CD14-positive monocyte (primary cell): ENCODE data around the gene TACC2. TPM values are rescaled to one million over a fixed set of nuclear protein-coding genes. Genes with fewer than 3 reads are reported as not detected.

Experiments used
- DNase-seq, 3 donors: peaks; one replicate each; pipeline ENCODE4 v3.0.0-alpha.2; 2011 to 2022
- H2AFZ ChIP-seq: 2 replicates; pipeline ENCODE4 v1.6.0; 2012; ENCODE audit warnings: mild to moderate bottlenecking, low read depth, low read length, inconsistent platforms; ENCODE audit not compliant: insufficient read depth, poor library complexity, severe bottlenecking
- H3K27ac ChIP-seq, 2 donors: 1 replicate in 1 of 2; 2 replicates in 1 of 2; pipeline ENCODE4 v1.5.1; 2012 to 2013; ENCODE audit warnings: low read length in 2 of 2, control low read depth in 1 of 2, inconsistent platforms in 1 of 2, low read depth in 1 of 2, mild to moderate bottlenecking in 1 of 2
- H3K27me3 ChIP-seq, 2 donors: one replicate each; pipeline versions ENCODE4 v1.6.0 to v1.6.1; 2011 to 2013; ENCODE audit warnings: low read length in 2 of 2; ENCODE audit not compliant: control insufficient read depth in 2 of 2, insufficient read depth in 2 of 2
- H3K36me3 ChIP-seq, 2 donors: replicated peaks in 1 of 2; 1 replicate in 1 of 2; 2 replicates in 1 of 2; pipeline versions ENCODE4 v1.5.1 to v1.6.1; 2012 to 2013; ENCODE audit warnings: low read length in 2 of 2, control low read depth in 1 of 2, inconsistent platforms in 1 of 2, mild to moderate bottlenecking in 1 of 2; ENCODE audit not compliant: insufficient read depth in 2 of 2, control insufficient read depth in 1 of 2
- H3K4me1 ChIP-seq, 2 donors: 1 replicate in 1 of 2; 2 replicates in 1 of 2; pipeline versions ENCODE4 v1.5.1 to v1.6.1; 2012 to 2013; ENCODE audit warnings: low read length in 2 of 2, control low read depth in 1 of 2, inconsistent platforms in 1 of 2, mild to moderate bottlenecking in 1 of 2, moderate library complexity in 1 of 2; ENCODE audit not compliant: insufficient read depth in 2 of 2, control insufficient read depth in 1 of 2
- H3K4me2 ChIP-seq: replicated peaks from 2 replicates; pipeline ENCODE3; 2012; ENCODE audit warnings: low read length, moderate library complexity, mild to moderate bottlenecking; ENCODE audit not compliant: poor library complexity, severe bottlenecking; ENCODE audit errors: extremely low read depth
- H3K4me3 ChIP-seq, 3 experiments: fragments of 200-600 bp in 1 of 3; sonication (generic) in 1 of 3; replicated peaks in 1 of 3; 1 replicate in 2 of 3; 2 replicates in 1 of 3; pipeline ENCODE4 v1.5.1; 2011 to 2013; ENCODE audit warnings: low read length in 3 of 3, mild to moderate bottlenecking in 3 of 3, control low read depth in 2 of 3, low read depth in 2 of 3, inconsistent platforms in 1 of 3, moderate library complexity in 1 of 3
- H3K79me2 ChIP-seq: 2 replicates; pipeline ENCODE4 v1.6.0; 2012; ENCODE audit warnings: mild to moderate bottlenecking, control low read depth, inconsistent platforms, low read length, moderate library complexity; ENCODE audit not compliant: insufficient read depth
- H3K9ac ChIP-seq: 2 replicates; pipeline ENCODE4 v1.6.0; 2017; ENCODE audit warnings: low read length, mild to moderate bottlenecking; ENCODE audit not compliant: insufficient read depth, poor library complexity, severe bottlenecking
- H3K9me3 ChIP-seq, 2 donors: replicated peaks in 1 of 2; 1 replicate in 1 of 2; 2 replicates in 1 of 2; pipeline versions ENCODE4 v1.5.1 to v1.6.1; 2012 to 2013; ENCODE audit warnings: low read length in 2 of 2, control low read depth in 1 of 2; ENCODE audit not compliant: control insufficient read depth in 1 of 2, insufficient read depth in 1 of 2
- H4K20me1 ChIP-seq: 2 replicates; pipeline ENCODE4 v1.6.0; 2012; ENCODE audit warnings: mild to moderate bottlenecking, low read length, control low read depth, moderate library complexity; ENCODE audit not compliant: insufficient read depth
- H3K27ac Mint-ChIP-seq, 7 donors: one replicate each; pipeline ENCODE4 v1.8.0; 2020; ENCODE audit warnings: mild to moderate bottlenecking in 7 of 7, mixed read lengths in 7 of 7, moderate library complexity in 6 of 7, inconsistent platforms in 2 of 7
- H3K27me3 Mint-ChIP-seq, 3 donors: one replicate each; pipeline ENCODE4 v1.8.0; 2021 to 2022; ENCODE audit warnings: low read depth in 3 of 3, mild to moderate bottlenecking in 3 of 3, mixed read lengths in 3 of 3, moderate library complexity in 3 of 3, inconsistent platforms in 1 of 3
- H3K36me3 Mint-ChIP-seq, 2 donors: one replicate each; pipeline ENCODE4 v1.8.0; 2020; ENCODE audit warnings: mixed read lengths in 2 of 2, inconsistent platforms in 1 of 2, mild to moderate bottlenecking in 1 of 2
- H3K4me1 Mint-ChIP-seq: one replicate; pipeline ENCODE4 v1.8.0; 2020; ENCODE audit warnings: mild to moderate bottlenecking, mixed read lengths
- H3K4me3 Mint-ChIP-seq, 2 donors: one replicate each; pipeline ENCODE4 v1.8.0; 2020; ENCODE audit warnings: mild to moderate bottlenecking in 2 of 2, mixed read lengths in 2 of 2, moderate library complexity in 1 of 2
- H3K9me3 Mint-ChIP-seq, 7 donors: one replicate each; pipeline ENCODE4 v1.8.0; 2020 to 2022; ENCODE audit warnings: mixed read lengths in 7 of 7, mild to moderate bottlenecking in 6 of 7, moderate library complexity in 6 of 7, inconsistent platforms in 2 of 7
- WGBS: methylation state at CpG from one replicate; pipeline ENCODE4 v1.1.5; 2013; ENCODE audit warnings: missing lambda C conversion rate; ENCODE audit not compliant: insufficient coverage; 5-methylcytosine and 5-hydroxymethylcytosine counted together
- intact Hi-C, 2 donors: fragments of 100-400 bp; cut with micrococcal nuclease; formaldehyde crosslinking; loops; one replicate each; pipeline versions ENCODE4 v1.15.0 to v1.15.1; 2023
- polyA plus RNA-seq, 3 donors: library from polyadenylated mRNA; depleted of rRNA in 1 of 3; unstranded in 2 of 3; stranded (reverse) in 1 of 3; fragments of 300-500 nt in 2 of 3; fragments of >200 nt in 1 of 3; fragmentation: Illumina TruSeq in 2 of 3; gene quantifications; 1 replicate in 2 of 3; 2 replicates in 1 of 3; pipeline ENCODE4 v1.2.3, GENCODE V29; 2012 to 2021
- TF ChIP-seq, protein P1 (sequence below): fragments of 200-600 bp; IDR thresholded peaks from one replicate; pipeline ENCODE4 v1.8.0; 2022; ENCODE audit warnings: antibody characterized with exemption, mild to moderate bottlenecking

TACC2 gene
- polyA plus RNA-seq, 3 donors = 0.03 TPM; not detected in 2

DNA sequence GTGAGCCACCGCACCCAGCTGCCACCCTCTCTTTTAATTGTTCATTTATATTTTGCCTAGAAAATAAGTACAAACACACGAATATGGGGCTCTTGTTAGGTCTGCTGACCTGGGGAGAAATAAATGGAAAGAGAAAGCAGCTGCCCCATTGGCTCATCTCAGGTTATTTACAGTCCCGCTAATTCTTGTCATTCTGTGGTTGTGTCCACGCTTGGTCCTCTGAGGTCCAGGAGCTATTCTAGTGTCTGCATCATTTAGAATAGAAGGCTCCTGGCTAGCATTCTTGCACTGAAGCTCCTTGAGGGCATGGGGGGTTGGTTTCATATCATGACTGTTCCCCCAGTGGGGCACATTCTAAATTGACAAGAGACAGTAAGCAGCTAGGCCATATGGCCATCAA, 128.5 kb downstream of the TACC2 start:
- TF ChIP-seq, protein P1, sequence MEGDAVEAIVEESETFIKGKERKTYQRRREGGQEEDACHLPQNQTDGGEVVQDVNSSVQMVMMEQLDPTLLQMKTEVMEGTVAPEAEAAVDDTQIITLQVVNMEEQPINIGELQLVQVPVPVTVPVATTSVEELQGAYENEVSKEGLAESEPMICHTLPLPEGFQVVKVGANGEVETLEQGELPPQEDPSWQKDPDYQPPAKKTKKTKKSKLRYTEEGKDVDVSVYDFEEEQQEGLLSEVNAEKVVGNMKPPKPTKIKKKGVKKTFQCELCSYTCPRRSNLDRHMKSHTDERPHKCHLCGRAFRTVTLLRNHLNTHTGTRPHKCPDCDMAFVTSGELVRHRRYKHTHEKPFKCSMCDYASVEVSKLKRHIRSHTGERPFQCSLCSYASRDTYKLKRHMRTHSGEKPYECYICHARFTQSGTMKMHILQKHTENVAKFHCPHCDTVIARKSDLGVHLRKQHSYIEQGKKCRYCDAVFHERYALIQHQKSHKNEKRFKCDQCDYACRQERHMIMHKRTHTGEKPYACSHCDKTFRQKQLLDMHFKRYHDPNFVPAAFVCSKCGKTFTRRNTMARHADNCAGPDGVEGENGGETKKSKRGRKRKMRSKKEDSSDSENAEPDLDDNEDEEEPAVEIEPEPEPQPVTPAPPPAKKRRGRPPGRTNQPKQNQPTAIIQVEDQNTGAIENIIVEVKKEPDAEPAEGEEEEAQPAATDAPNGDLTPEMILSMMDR = no peak
- Histone ChIP-seq H2AFZ (no peak overlapping the region), H4K20me1 (no peaks in the 10 kb centered on the region), H3K9me3 (no peaks in the 10 kb centered on the region), H3K4me2 (no peak overlapping the region), H3K79me2 (no peaks in the 10 kb centered on the region), H3K9ac (no peak overlapping the region), H3K27ac (no peak overlapping the region), H3K27me3 (peaks cover 19 to 36% of the 10 kb centered on the region in 2 donors), H3K36me3 (no peaks in the 10 kb centered on the region), H3K4me3 (no peak overlapping the region), H3K4me1 (no peaks in the 10 kb centered on the region)
- peaks cover 0 to 4% (median 0%) of the 10 kb centered on the region in 7 donors for H3K9me3 Mint-ChIP-seq
- H3K4me3 Mint-ChIP-seq = peak overlapping the region in 1 of 2 donors; percentile 15
- intact Hi-C loops = no loop called here
- H3K27ac Mint-ChIP-seq = no peak overlapping the region
- no peaks in the 10 kb centered on the region for H3K4me1 Mint-ChIP-seq
- H3K36me3 Mint-ChIP-seq = no peaks in the 10 kb centered on the region
- 100% methylated on average over 2 of the region's 4 CpGs for WGBS
- DNase-seq = no peak
- peaks cover 32 to 46% (median 38%) of the 10 kb centered on the region in 3 donors for H3K27me3 Mint-ChIP-seq

DNA sequence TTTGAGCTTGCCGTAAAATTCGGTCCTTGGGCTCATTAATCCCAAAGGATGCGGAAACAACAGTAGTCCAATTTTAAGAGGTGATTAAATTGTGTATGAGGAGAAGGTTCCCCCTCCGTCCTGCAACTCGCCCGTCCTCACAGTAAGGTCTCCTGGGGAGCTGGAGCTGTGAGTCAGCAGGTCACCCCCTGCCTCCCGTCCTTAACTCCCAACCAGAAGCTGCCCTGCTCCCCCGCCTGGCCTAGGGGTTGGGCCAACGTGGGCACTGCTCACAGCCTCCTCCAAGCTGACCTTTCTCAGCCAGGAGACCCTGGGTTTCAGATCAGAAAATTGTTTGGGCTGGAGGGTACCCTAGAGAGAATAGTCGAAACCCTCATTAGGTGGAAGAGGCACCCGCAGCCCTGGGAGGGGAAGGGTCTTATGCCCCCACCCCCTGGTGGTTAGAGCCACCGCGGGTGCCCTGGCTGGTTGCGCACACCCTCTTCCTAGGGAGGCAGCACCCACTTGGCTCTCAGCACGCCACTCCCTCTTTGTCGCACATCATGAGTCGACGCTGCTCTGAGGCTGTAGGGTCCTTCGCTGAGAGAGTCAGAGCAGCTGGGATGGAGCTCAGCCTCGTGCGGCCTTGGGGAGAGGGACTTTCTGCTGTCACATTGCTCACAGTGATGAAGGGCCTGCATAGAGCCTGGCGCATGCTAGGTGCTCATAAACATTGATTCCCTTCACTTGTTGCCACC, 131.2 kb downstream of the TACC2 start:
- Histone ChIP-seq H3K4me2 (no peak overlapping the region), H2AFZ (no peak overlapping the region), H3K79me2 (no peaks in the 10 kb centered on the region), H3K27ac (no peak overlapping the region), H3K4me3 (no peak overlapping the region), H3K36me3 (no peaks in the 10 kb centered on the region), H3K9me3 (no peaks in the 10 kb centered on the region), H3K4me1 (no peaks in the 10 kb centered on the region), H3K9ac (no peak overlapping the region), H3K27me3 (peaks cover 5 to 10% of the 10 kb centered on the region in 2 donors), H4K20me1 (no peaks in the 10 kb centered on the region)
- H3K27me3 Mint-ChIP-seq = peaks cover 13 to 27% (median 22%) of the 10 kb centered on the region in 3 donors
- H3K4me1 Mint-ChIP-seq = no peaks in the 10 kb centered on the region
- no peak overlapping the region for H3K4me3 Mint-ChIP-seq
- TF ChIP-seq, protein P1 = no peak
- no peak overlapping the region for H3K27ac Mint-ChIP-seq
- 81% methylated on average over 16 of the region's 22 CpGs for WGBS
- H3K36me3 Mint-ChIP-seq = no peaks in the 10 kb centered on the region
- H3K9me3 Mint-ChIP-seq = no peaks in the 10 kb centered on the region
- DNase-seq = no peak
- intact Hi-C loops = no loop called here
